HG03354 (cell line): ENCODE measurements around the gene CHD2.
"Not testable (repeated sequence)": the region's sequence is repeated elsewhere in the genome, so short reads cannot be mapped to it uniquely, and the experiment has no call there.

Experiments used
- ATAC-seq: cut with Tn5 transposase; IDR thresholded peaks from one replicate; pipeline ENCODE4 v1.9.1; 2021; ENCODE audit warnings: mild to moderate bottlenecking; ENCODE audit not compliant: unreplicated experiment, poor library complexity, severe bottlenecking

CHD2 gene

GRCh38 chr15:92899948-92900730 is at the start of gene CHD2:
Gene CHD2, plus strand, starts transcription at chr15:92900324. Its CDS starts 914 bp downstream, at chr15:92901238.
- ATAC-seq = peak; percentile 74

GRCh38 chr15:92853222-92853621 is 46.9 kb upstream of the CHD2 start:
- ATAC-seq = no peak

GRCh38 chr15:92861742-92862141 is 38.4 kb upstream of the CHD2 start:
- no peak for ATAC-seq

GRCh38 chr15:92864127-92864814 is 35.9 kb upstream of the CHD2 start:
- no peak for ATAC-seq

GRCh38 chr15:92869263-92869940 is 30.7 kb upstream of the CHD2 start:
- ATAC-seq = no peak

GRCh38 chr15:92870010-92870591 is 30.0 kb upstream of the CHD2 start:
- ATAC-seq = no peak

- not testable (repeated sequence) for ATAC-seq
These were observed 27.2 kb upstream of the CHD2 start for GRCh38 chr15:92872967-92873366.

GRCh38 chr15:92877000-92877399 is 23.1 kb upstream of the CHD2 start:
- ATAC-seq = no peak

GRCh38 chr15:92877416-92877815 is 22.7 kb upstream of the CHD2 start:
- no peak for ATAC-seq

- no peak for ATAC-seq
These were observed 21.5 kb upstream of the CHD2 start for GRCh38 chr15:92878593-92879053.

GRCh38 chr15:92879949-92880725 is 20.0 kb upstream of the CHD2 start:
- ATAC-seq = no peak

GRCh38 chr15:92880796-92881195 is 19.3 kb upstream of the CHD2 start:
- ATAC-seq = no peak

- ATAC-seq = no peak
These were observed 18.8 kb upstream of the CHD2 start for GRCh38 chr15:92881211-92881754.

- peak; percentile 94 for ATAC-seq
These were observed 18.1 kb upstream of the CHD2 start for GRCh38 chr15:92881802-92882696.

GRCh38 chr15:92882697-92883162 is 17.4 kb upstream of the CHD2 start:
- peak; percentile 71 for ATAC-seq

- ATAC-seq = peak; percentile 7
These were observed 16.8 kb upstream of the CHD2 start for GRCh38 chr15:92883163-92883875.

- ATAC-seq = no peak
These were observed 16.2 kb upstream of the CHD2 start for GRCh38 chr15:92883876-92884435.
